H9 (cell line): ENCODE data around the gene PPFIA2. TPM values are rescaled to one million over a fixed set of nuclear protein-coding genes. Genes with fewer than 3 reads are reported as not detected.

Experiments used
- DNase-seq: peaks from one replicate; pipeline ENCODE4 v3.0.0-alpha.2; 2017
- H2AFZ ChIP-seq: one replicate; pipeline ENCODE4 v1.6.1; 2013; ENCODE audit warnings: mild to moderate bottlenecking, low read length, control low read depth, moderate library complexity
- H2AK5ac ChIP-seq: 2 replicates; pipeline ENCODE4 v1.6.1; 2013; ENCODE audit warnings: low read length, control low read depth, mixed read lengths; ENCODE audit not compliant: insufficient read length
- H2BK120ac ChIP-seq: one replicate; pipeline ENCODE4 v1.6.1; 2013; ENCODE audit warnings: low read depth, mild to moderate bottlenecking, low read length, control low read depth, inconsistent platforms; ENCODE audit not compliant: poor library complexity, severe bottlenecking
- H2BK12ac ChIP-seq: 2 replicates; pipeline ENCODE4 v1.6.1; 2013; ENCODE audit warnings: low read length, control low read depth, mixed read lengths, low read depth; ENCODE audit not compliant: insufficient read length
- H2BK15ac ChIP-seq: 2 replicates; pipeline ENCODE4 v1.6.1; 2013; ENCODE audit warnings: low read depth, low read length, control low read depth
- H2BK20ac ChIP-seq: one replicate; pipeline ENCODE4 v1.6.1; 2013; ENCODE audit warnings: low read depth, mild to moderate bottlenecking, low read length, control low read depth, inconsistent platforms; ENCODE audit not compliant: poor library complexity, severe bottlenecking
- H2BK5ac ChIP-seq: 2 replicates; pipeline ENCODE4 v1.6.1; 2013; ENCODE audit warnings: low read length, control low read depth, mixed read lengths; ENCODE audit not compliant: insufficient read length
- H3K14ac ChIP-seq: 2 replicates; pipeline ENCODE4 v1.6.1; 2013; ENCODE audit warnings: low read length, control low read depth; ENCODE audit not compliant: insufficient read depth
- H3K18ac ChIP-seq: 2 replicates; pipeline ENCODE4 v1.6.1; 2013; ENCODE audit warnings: low read depth, mild to moderate bottlenecking, mixed read lengths, low read length, control low read depth; ENCODE audit not compliant: insufficient read length
- H3K23ac ChIP-seq: 2 replicates; pipeline ENCODE4 v1.6.1; 2013; ENCODE audit warnings: low read length, control low read depth, mixed read lengths, low read depth; ENCODE audit not compliant: insufficient read length
- H3K23me2 ChIP-seq: 2 replicates; pipeline ENCODE4 v1.6.1; 2013; ENCODE audit warnings: low read depth, mild to moderate bottlenecking, mixed read lengths, low read length, control low read depth; ENCODE audit not compliant: insufficient read length, poor library complexity, severe bottlenecking
- H3K27ac ChIP-seq: 2 replicates; pipeline ENCODE4 v1.5.1; 2013; ENCODE audit warnings: low read length, control low read depth, mixed read lengths, low read depth; ENCODE audit not compliant: insufficient read length
- H3K27me3 ChIP-seq: 2 replicates; pipeline ENCODE4 v1.6.1; 2013; ENCODE audit warnings: low read length, control low read depth, inconsistent platforms; ENCODE audit not compliant: insufficient read depth
- H3K4ac ChIP-seq: 2 replicates; pipeline ENCODE4 v1.6.1; 2013; ENCODE audit warnings: low read depth, mild to moderate bottlenecking, control low read depth, inconsistent platforms, low read length, moderate library complexity
- H3K4me1 ChIP-seq: 2 replicates; pipeline ENCODE4 v1.6.1; 2013; ENCODE audit warnings: low read length, control low read depth, inconsistent platforms; ENCODE audit not compliant: insufficient read depth
- H3K4me2 ChIP-seq: 2 replicates; pipeline ENCODE4 v1.6.1; 2013; ENCODE audit warnings: low read length, control low read depth, mixed read lengths; ENCODE audit not compliant: insufficient read length, insufficient read depth
- H3K56ac ChIP-seq: 2 replicates; pipeline ENCODE4 v1.6.1; 2013; ENCODE audit warnings: low read depth, mild to moderate bottlenecking, mixed read lengths, low read length, control low read depth; ENCODE audit not compliant: insufficient read length
- H3K79me1 ChIP-seq: 2 replicates; pipeline ENCODE4 v1.6.1; 2013; ENCODE audit warnings: low read depth, mild to moderate bottlenecking, moderate library complexity, low read length, control low read depth, inconsistent platforms; ENCODE audit not compliant: insufficient read depth, poor library complexity, severe bottlenecking
- H3K79me2 ChIP-seq: 2 replicates; pipeline ENCODE4 v1.6.1; 2013; ENCODE audit warnings: low read length, control low read depth, inconsistent platforms; ENCODE audit not compliant: insufficient read depth
- H3K9ac ChIP-seq: 2 replicates; pipeline ENCODE4 v1.6.1; 2013; ENCODE audit warnings: low read length, control low read depth, mixed read lengths; ENCODE audit not compliant: insufficient read length; ENCODE audit errors: extremely low read depth
- H3K9me3 ChIP-seq: one replicate; pipeline ENCODE4 v1.6.1; 2013; ENCODE audit warnings: low read depth, low read length, inconsistent platforms; ENCODE audit not compliant: control insufficient read depth
- H3T11ph ChIP-seq: one replicate; pipeline ENCODE4 v1.6.1; 2013; ENCODE audit warnings: mild to moderate bottlenecking, low read length, control low read depth, inconsistent platforms
- H4K20me1 ChIP-seq: one replicate; pipeline ENCODE4 v1.6.1; 2013; ENCODE audit not compliant: control insufficient read depth, insufficient read length, insufficient read depth
- H4K5ac ChIP-seq: 2 replicates; pipeline ENCODE4 v1.6.1; 2013; ENCODE audit warnings: low read depth, mild to moderate bottlenecking, mixed read lengths, low read length, control low read depth; ENCODE audit not compliant: insufficient read length
- H4K8ac ChIP-seq: replicated peaks from 2 replicates; pipeline ENCODE4 v1.6.1; 2013; ENCODE audit warnings: low read length, control low read depth, mixed read lengths, low read depth; ENCODE audit not compliant: insufficient read length
- H4K91ac ChIP-seq: 2 replicates; pipeline ENCODE4 v1.6.1; 2013; ENCODE audit warnings: low read depth, mild to moderate bottlenecking, moderate library complexity, mixed read lengths, low read length, control low read depth; ENCODE audit not compliant: insufficient read length
- H3K27ac Mint-ChIP-seq, 3 experiments: 2 replicates in 2 of 3; 3 replicates in 1 of 3; pipeline ENCODE4 v1.8.0; 2020 to 2021; ENCODE audit warnings: mixed read lengths in 3 of 3, mild to moderate bottlenecking in 1 of 3, moderate library complexity in 1 of 3
- H3K27me3 Mint-ChIP-seq: 2 replicates; pipeline ENCODE4 v1.8.0; 2021; ENCODE audit warnings: low read depth, mild to moderate bottlenecking, moderate library complexity, mixed read lengths
- H3K36me3 Mint-ChIP-seq, 3 experiments: 2 replicates in 2 of 3; 3 replicates in 1 of 3; pipeline ENCODE4 v1.8.0; 2020 to 2021; ENCODE audit warnings: low read depth in 3 of 3, mixed read lengths in 3 of 3; ENCODE audit not compliant: insufficient read depth in 1 of 3
- H3K4me1 Mint-ChIP-seq, 2 experiments: 2 replicates each; pipeline ENCODE4 v1.8.0; 2020; ENCODE audit warnings: mixed read lengths in 2 of 2
- H3K4me3 Mint-ChIP-seq, 2 experiments: 2 replicates in 1 of 2; 3 replicates in 1 of 2; pipeline ENCODE4 v1.8.0; 2020 to 2021; ENCODE audit warnings: mild to moderate bottlenecking in 2 of 2, mixed read lengths in 2 of 2, moderate library complexity in 1 of 2
- H3K9me3 Mint-ChIP-seq, 2 experiments: 2 replicates in 1 of 2; 3 replicates in 1 of 2; pipeline ENCODE4 v1.8.0; 2020; ENCODE audit warnings: mild to moderate bottlenecking in 2 of 2, mixed read lengths in 2 of 2, moderate library complexity in 1 of 2
- CTCF ChIP-seq: fragments of 200-600 bp; sonication (generic); conservative IDR thresholded peaks from 3 replicates; pipeline ENCODE4 v1.8.0; 2021; ENCODE audit warnings: antibody characterized with exemption, mild to moderate bottlenecking
- WGBS: extraction: QIAGEN DNeasy Blood & Tissue Kit; methylation state at CpG from one replicate; pipeline ENCODE4 v1.1.7; 2013; ENCODE audit warnings: missing lambda C conversion rate, low lambda C conversion rate, mixed read lengths; ENCODE audit not compliant: insufficient read length; ENCODE audit errors: extremely low coverage; 5-methylcytosine and 5-hydroxymethylcytosine counted together
- total RNA-seq: library from RNA; stranded (reverse); gene quantifications from 2 replicates; pipeline ENCODE4 v1.2.1, GENCODE V29; 2021

Gene PPFIA2
- total RNA-seq, 1 experiment from 2014 or later = 1.3 TPM

- no peak overlapping the region for H2BK12ac ChIP-seq
- no peaks in the 10 kb centered on the region for H3K4me1 ChIP-seq
- no peaks in the 10 kb centered on the region for H3K27me3 ChIP-seq
- TF ChIP-seq CTCF = no peak
- no peak overlapping the region for H3K4me2 ChIP-seq
- H4K5ac ChIP-seq = no peak overlapping the region
- no peak overlapping the region for H3K56ac ChIP-seq
- Mint-ChIP-seq H3K27ac (no peak overlapping the region), H3K36me3 (no peaks in the 10 kb centered on the region), H3K27me3 (no peaks in the 10 kb centered on the region), H3K4me3 (no peak overlapping the region), H3K9me3 (no peaks in the 10 kb centered on the region), H3K4me1 (no peaks in the 10 kb centered on the region)
- H2BK5ac ChIP-seq = no peak overlapping the region
- H2AK5ac ChIP-seq = no peak overlapping the region
- H3K23ac ChIP-seq = no peak overlapping the region
- no peak overlapping the region for H4K8ac ChIP-seq
- no peaks in the 10 kb centered on the region for H3K79me1 ChIP-seq
- no peak overlapping the region for H2BK120ac ChIP-seq
- no peaks in the 10 kb centered on the region for H4K20me1 ChIP-seq
- H3K14ac ChIP-seq = no peak overlapping the region
- no peaks in the 10 kb centered on the region for H3K79me2 ChIP-seq
- H3K9ac ChIP-seq = no peak overlapping the region
- no peak overlapping the region for H2BK20ac ChIP-seq
- H2AFZ ChIP-seq = no peak overlapping the region
- no peaks in the 10 kb centered on the region for H3K23me2 ChIP-seq
- H2BK15ac ChIP-seq = no peak overlapping the region
- no peaks in the 10 kb centered on the region for H3K9me3 ChIP-seq
- no peak overlapping the region for H3T11ph ChIP-seq
- H4K91ac ChIP-seq = no peak overlapping the region
- no peak overlapping the region for H3K4ac ChIP-seq
- no peak overlapping the region for H3K18ac ChIP-seq
- no peak overlapping the region for H3K27ac ChIP-seq
- no CpG with 5 or more reads among the region's 5 CpGs for WGBS
- DNase-seq = no peak
These were observed 488.8 kb downstream of the PPFIA2 start for GRCh38 chr12:81270385-81270784.
